A549 (cell line): ENCODE measurements around the gene SCGB3A2.

ENCODE experiments used
- CTCF ChIP-seq: fragments of >200 bp; sonication (Bioruptor Twin); formaldehyde crosslinking; IDR thresholded peaks from 3 replicates; pipeline ENCODE4 v1.5.1; 2016
- PBX3 ChIP-seq: IDR thresholded peaks from 2 replicates; pipeline ENCODE4 v1.6.1; 2012
- POLR2A ChIP-seq: IDR thresholded peaks from 2 replicates; pipeline ENCODE4 v1.6.1; 2012; ENCODE audit warnings: mild to moderate bottlenecking, low read length
- RAD21 ChIP-seq, 2 experiments: fragments of >200 bp in 1 of 2; sonication (Bioruptor Twin) in 1 of 2; formaldehyde crosslinking in 1 of 2; IDR thresholded peaks in 1 of 2; conservative IDR thresholded peaks in 1 of 2; 2 replicates in 1 of 2; 3 replicates in 1 of 2; pipeline ENCODE4 v1.6.1; 2012 to 2018; ENCODE audit warnings: inconsistent platforms in 1 of 2
- REST ChIP-seq: fragments of 200-600 bp; sonication (generic); IDR thresholded peaks from 2 replicates; pipeline ENCODE4 v1.6.1; 2016; ENCODE audit warnings: antibody characterized with exemption, mild to moderate bottlenecking, moderate library complexity
- RNF2 ChIP-seq: fragments of 200-600 bp; sonication (generic); IDR thresholded peaks from 2 replicates; pipeline ENCODE4 v1.6.1; 2016; ENCODE audit warnings: low read depth, mild to moderate bottlenecking, antibody characterized with exemption, moderate library complexity, borderline replicate concordance
- SMC3 ChIP-seq: fragments of >200 bp; sonication (Bioruptor Twin); formaldehyde crosslinking; IDR thresholded peaks from 3 replicates; pipeline ENCODE4 v1.6.1; 2018; ENCODE audit warnings: inconsistent platforms
- ZFP36 ChIP-seq: fragments of 450-650 bp; IDR thresholded peaks from 2 replicates; pipeline ENCODE4 v1.6.1; 2014; ENCODE audit warnings: borderline replicate concordance; ENCODE audit not compliant: partially characterized antibody

- TF ChIP-seq SMC3, result no peak
- no peak for TF ChIP-seq PBX3
- no peak for TF ChIP-seq POLR2A
- TF ChIP-seq REST, result no peak
- no peak for TF ChIP-seq CTCF
- TF ChIP-seq ZFP36, result no peak
- TF ChIP-seq RAD21 (conservative IDR thresholded peaks at IDR 0.05 in 1 of 2, IDR thresholded peaks at IDR 0.05 in 1 of 2), result no peak
- no peak for TF ChIP-seq RNF2
Measured at GRCh38 chr5:147930769-147931168, 52.3 kb downstream of the SCGB3A2 start.
